ENCODE measurements around the gene LSM2.

GRCh38 chr6:31842053-31842452 lies 35.3 kb upstream of the LSM2 start:
- no peak for TF ChIP-seq CTCF (IDR thresholded peaks at IDR 0.05)
- no peak for TF ChIP-seq EZH2 (IDR thresholded peaks at IDR 0.05; ENCODE audit: borderline replicate concordance, insufficient read depth, low read depth, low read length, poor library complexity, severe bottlenecking)
